Measurements from ENCODE around the gene PLA1A. TPM values are rescaled to one million over a fixed set of nuclear protein-coding genes. Genes with fewer than 3 reads are reported as not detected.

PLA1A gene
- total and polyA plus RNA-seq, 11 donors, result 0.58 to 23.8 (median 1.8) TPM

- H3K4me3 ChIP-seq, result peak overlapping the region; percentile 29 to 75 (median 60)
- TF ChIP-seq CTCF (IDR thresholded peaks at IDR 0.05) (no peak), POLR2A (IDR thresholded peaks at IDR 0.05) (no peak)
- H3K27ac ChIP-seq, result peak overlapping the region; percentile 87 to 99 (median 96)
- H3K4me1 ChIP-seq, result peaks cover 0 to 64% (median 26%) of the 10 kb centered on the region in 12 donors
- H3K9me3 ChIP-seq, result no peaks in the 10 kb centered on the region
- ATAC-seq, result peak; percentile 2 to 14 (median 6)
- DNase-seq, result peak in 1 of 5 donors; percentile 31
- peaks cover 0 to 30% (median 12%) of the 10 kb centered on the region in 9 donors for H3K36me3 ChIP-seq
- WGBS, 4 donors, result 40 to 62% (median 47%) methylated on average over 9 of the region's 9 CpGs
- H3K27me3 ChIP-seq, result no peaks in the 10 kb centered on the region
- intact Hi-C loops (cut with DNase I), result loop anchor here in 1 of 10 donors (5.0 kb wide), 1 partner anchor 77 kb away; no protein-coding TSS in a partner anchor
Observed at GRCh38 chr3:119659606-119660291, 62.1 kb downstream of the PLA1A start.

GRCh38 chr3:119660474-119661440 is 63.1 kb downstream of the PLA1A start, which contains the start of gene POPDC2:
Gene POPDC2 (minus strand): TSS chr3:119660589. CDS start chr3:119660423, 166 bp downstream.
- Histone ChIP-seq H3K27me3 (no peaks in the 10 kb centered on the region), H3K4me3 (peak within 1 kb of the TSS; percentile 29 to 75 (median 60)), H3K9me3 (no peaks in the 10 kb centered on the region), H3K27ac (peak within 1 kb of the TSS; percentile 87 to 99 (median 96)), H3K4me1 (peaks cover 0 to 74% (median 29%) of the 10 kb centered on the region in 12 donors), H3K36me3 (peaks cover 0 to 24% (median 12%) of the 10 kb centered on the region in 9 donors)
- 22 to 33% (median 25%) methylated on average over 9 of the region's 9 CpGs for WGBS, 4 donors
- peak; percentile 81 to 90 (median 84) for ATAC-seq
- peak in 4 of 5 donors; percentile 70 to 76 (median 76) for DNase-seq
- TF ChIP-seq CTCF (IDR thresholded peaks at IDR 0.05) (no peak), POLR2A (IDR thresholded peaks at IDR 0.05) (no peak)
- intact Hi-C loops (cut with DNase I), result loop anchor here in 1 of 10 donors (5.0 kb wide), 1 partner anchor 78 kb away; no protein-coding TSS in a partner anchor

- no peaks in the 10 kb centered on the region for H3K27me3 ChIP-seq
- no peaks in the 10 kb centered on the region for H3K9me3 ChIP-seq
- TF ChIP-seq CTCF (IDR thresholded peaks at IDR 0.05) (peak in 4 of 12 donors; percentile 8 to 23 (median 17)), POLR2A (IDR thresholded peaks at IDR 0.05) (peak in 1 of 2 donors; percentile 22)
- ATAC-seq, result no peak
- peak in 1 of 5 donors; percentile 30 for DNase-seq
- peak overlapping the region in 3 of 12 donors; percentile 14 to 22 (median 18) for H3K4me3 ChIP-seq
- intact Hi-C loops (cut with DNase I), result loop anchor here in 1 of 10 donors (5.0 kb wide), 1 partner anchor 80 kb away; no protein-coding TSS in a partner anchor
- H3K27ac ChIP-seq, result peak overlapping the region; percentile 87 to 99 (median 96)
- peaks cover 0 to 70% (median 29%) of the 10 kb centered on the region in 12 donors for H3K4me1 ChIP-seq
- H3K36me3 ChIP-seq, result peaks cover 0 to 6% (median under 1%) of the 10 kb centered on the region in 9 donors
- WGBS, 4 donors, result 41 to 59% (median 48%) methylated on average over 1 of the region's 1 CpG
Observed at GRCh38 chr3:119662604-119663373, 65.1 kb downstream of the PLA1A start.
